Neutrophil (primary cell): Measurements from ENCODE around the gene STN1.

Experiments
- H3K27ac ChIP-seq: fragments of 200-600 bp; sonication (generic); 2 replicates; pipeline ENCODE4 v1.5.1; 2016; ENCODE audit warnings: mild to moderate bottlenecking, moderate library complexity
- H3K27me3 ChIP-seq: fragments of 200-600 bp; sonication (generic); 2 replicates; pipeline ENCODE4 v1.6.0; 2016; ENCODE audit warnings: mild to moderate bottlenecking
- H3K36me3 ChIP-seq: fragments of 200-600 bp; sonication (generic); 2 replicates; pipeline ENCODE4 v1.5.1; 2017
- H3K4me1 ChIP-seq, 2 experiments: fragments of 200-600 bp in 1 of 2; sonication (generic) in 1 of 2; 1 replicate in 1 of 2; 2 replicates in 1 of 2; pipeline versions ENCODE4 v1.5.1 to v1.6.1; 2013 to 2016; ENCODE audit warnings: low read depth in 1 of 2, low read length in 1 of 2, mild to moderate bottlenecking in 1 of 2, moderate library complexity in 1 of 2; ENCODE audit not compliant: control insufficient read depth in 1 of 2, insufficient read depth in 1 of 2
- H3K4me3 ChIP-seq, 2 experiments: fragments of 200-600 bp in 1 of 2; sonication (generic) in 1 of 2; 1 replicate in 1 of 2; 2 replicates in 1 of 2; pipeline ENCODE4 v1.5.1; 2013 to 2016; ENCODE audit warnings: low read depth in 1 of 2, low read length in 1 of 2, mild to moderate bottlenecking in 1 of 2, moderate library complexity in 1 of 2
- H3K9me3 ChIP-seq: fragments of 200-600 bp; sonication (generic); 2 replicates; pipeline ENCODE4 v1.5.1; 2016
- CTCF ChIP-seq: fragments of 200-600 bp; sonication (generic); IDR thresholded peaks from 2 replicates; pipeline ENCODE4 v1.5.1; 2016; ENCODE audit warnings: antibody characterized with exemption

STN1 gene

DNA sequence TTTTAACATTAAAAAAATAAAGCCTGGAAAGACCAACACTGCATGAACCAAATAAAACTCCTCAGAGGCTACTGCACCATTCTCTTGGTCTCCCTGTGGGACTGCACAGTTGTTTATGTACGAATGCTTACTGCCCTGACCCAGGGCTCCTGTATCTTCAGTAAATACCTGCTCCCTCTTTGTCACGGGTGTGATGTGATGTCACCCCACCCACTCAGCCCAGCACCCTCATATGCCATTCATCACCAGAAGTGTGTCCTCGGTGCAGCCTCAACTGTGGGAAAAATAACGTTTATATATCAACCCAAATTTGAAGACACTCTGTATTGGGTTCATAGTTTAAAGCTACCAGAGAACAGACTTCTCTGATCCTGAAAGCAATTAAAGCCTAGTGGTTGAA, 48.6 kb downstream of the STN1 start:
- no peaks in the 10 kb centered on the region for H3K4me1 ChIP-seq
- H3K9me3 ChIP-seq, result no peaks in the 10 kb centered on the region
- H3K4me3 ChIP-seq, result no peak overlapping the region
- no peaks in the 10 kb centered on the region for H3K27me3 ChIP-seq
- peaks cover 26% of the 10 kb centered on the region for H3K36me3 ChIP-seq
- no peak overlapping the region for H3K27ac ChIP-seq
- TF ChIP-seq CTCF, result no peak

DNA sequence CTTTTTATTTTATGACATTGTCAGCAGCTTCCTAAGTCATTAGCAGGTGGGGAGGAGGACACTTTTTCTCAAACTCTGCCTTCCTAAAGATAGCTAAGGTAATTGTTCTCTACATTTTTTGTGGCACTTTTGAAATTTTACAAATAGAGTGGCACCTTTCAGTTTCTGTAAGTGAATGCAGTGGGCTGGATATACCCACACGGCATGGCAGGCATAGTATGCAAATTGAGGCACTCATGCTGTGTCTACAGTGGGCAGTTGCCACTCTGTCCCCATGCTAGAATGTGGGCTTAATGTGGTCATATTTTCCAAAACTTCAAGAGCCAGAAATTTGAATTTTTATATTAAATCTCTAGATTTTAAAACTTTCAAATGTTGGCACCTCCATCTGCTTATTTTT, 49.8 kb downstream of the STN1 start:
- no peak for TF ChIP-seq CTCF
- Histone ChIP-seq H3K27ac (no peak overlapping the region), H3K9me3 (no peaks in the 10 kb centered on the region), H3K4me3 (no peak overlapping the region), H3K4me1 (no peaks in the 10 kb centered on the region), H3K27me3 (no peaks in the 10 kb centered on the region), H3K36me3 (peaks cover 19% of the 10 kb centered on the region)

DNA sequence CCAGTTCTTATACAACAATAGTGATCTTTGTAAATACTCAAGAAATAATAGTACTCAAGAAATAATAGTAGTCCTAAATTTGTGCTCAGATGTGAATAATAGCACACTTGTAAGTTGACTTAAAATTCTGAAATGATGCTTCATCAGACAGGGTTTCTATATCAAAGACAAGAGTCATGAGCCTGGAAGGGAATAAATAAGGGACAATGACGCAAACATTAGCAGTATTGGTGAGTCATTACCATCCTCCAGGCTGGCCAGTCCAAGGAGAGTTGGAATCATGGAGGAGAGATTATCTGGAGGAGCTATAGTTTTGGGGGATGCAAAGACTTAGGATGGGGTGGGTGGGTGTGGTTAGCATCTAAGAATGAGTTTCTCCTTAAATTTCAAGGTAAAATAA, 56.5 kb downstream of the STN1 start:
- Histone ChIP-seq H3K27ac (no peak overlapping the region), H3K27me3 (peaks cover 40% of the 10 kb centered on the region), H3K9me3 (no peaks in the 10 kb centered on the region), H3K4me3 (no peak overlapping the region), H3K4me1 (peaks cover 0 to under 1% of the 10 kb centered on the region in 2 experiments), H3K36me3 (no peaks in the 10 kb centered on the region)
- no peak for TF ChIP-seq CTCF

DNA sequence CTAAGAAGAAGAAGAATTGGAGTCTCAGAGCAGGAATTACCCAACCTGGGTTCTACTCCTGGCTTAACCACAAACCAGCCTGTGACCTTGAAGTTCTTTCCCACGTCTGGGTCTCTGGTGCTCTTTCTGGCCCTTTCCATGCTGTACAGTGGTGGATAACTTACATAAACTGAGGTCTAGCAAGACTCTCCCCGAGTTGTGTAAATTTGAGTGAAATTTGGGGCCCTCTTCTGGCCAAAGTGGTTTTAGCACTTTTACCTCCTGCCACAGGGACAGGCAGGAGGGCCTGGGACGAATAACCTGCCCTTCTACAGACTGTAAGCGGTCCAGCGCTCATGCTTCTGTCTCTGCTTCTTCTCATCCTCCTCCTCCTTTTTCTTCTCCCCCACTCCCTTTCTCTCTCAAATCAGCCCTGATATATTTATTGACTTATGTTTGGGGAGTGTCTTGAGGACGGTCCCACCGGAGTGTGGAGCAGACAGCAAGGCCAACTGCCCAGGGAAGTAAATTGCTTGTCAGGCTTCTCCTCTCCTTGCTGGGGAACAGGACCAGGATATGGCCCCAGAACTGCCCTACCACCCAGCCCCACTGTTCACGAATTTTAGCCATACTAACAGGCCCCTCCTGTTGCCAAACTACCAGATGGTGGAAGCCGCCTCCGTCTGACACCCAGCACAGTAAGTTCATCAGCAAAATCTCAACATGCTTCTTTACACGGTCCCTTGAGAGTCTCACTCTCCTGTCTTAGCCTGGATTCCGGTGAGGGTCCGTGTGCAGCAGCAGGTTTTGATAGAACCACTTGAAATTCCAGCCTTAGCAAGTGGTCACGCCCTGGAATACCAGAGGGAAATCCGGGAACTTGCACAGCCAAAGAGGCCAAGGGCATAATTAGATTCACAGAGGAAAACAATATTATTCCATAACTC, 58.6 kb downstream of the STN1 start:
- peak; percentile 5 for TF ChIP-seq CTCF
- H3K27me3 ChIP-seq, result peaks cover 61% of the 10 kb centered on the region
- no peak overlapping the region for H3K27ac ChIP-seq
- no peak overlapping the region for H3K4me3 ChIP-seq
- H3K9me3 ChIP-seq, result no peaks in the 10 kb centered on the region
- H3K4me1 ChIP-seq, result peaks cover 15 to 21% of the 10 kb centered on the region in 2 experiments
- no peaks in the 10 kb centered on the region for H3K36me3 ChIP-seq

GRCh38 chr10:103858360-103858759, 59.6 kb downstream of the STN1 start:
- TF ChIP-seq CTCF, result no peak
- H3K36me3 ChIP-seq, result no peaks in the 10 kb centered on the region
- H3K27me3 ChIP-seq, result peaks cover 71% of the 10 kb centered on the region
- peaks cover 26 to 32% of the 10 kb centered on the region in 2 experiments for H3K4me1 ChIP-seq
- no peak overlapping the region for H3K27ac ChIP-seq
- H3K9me3 ChIP-seq, result no peaks in the 10 kb centered on the region
- no peak overlapping the region for H3K4me3 ChIP-seq
